ENCODE results near the gene CHST11. TPM values are rescaled to one million over a fixed set of nuclear protein-coding genes. Genes with fewer than 3 reads are reported as not detected.

Gene CHST11
- total and polyA plus RNA-seq, 9 donors: 4.0 to 39.9 (median 20.1) TPM

- no peaks in the 10 kb centered on the region for H3K27me3 ChIP-seq
- peaks cover 3% of the 10 kb centered on the region for H3K4me1 ChIP-seq (ENCODE audit: insufficient read depth)
- no peaks in the 10 kb centered on the region for H3K9me3 ChIP-seq
- DNase-seq: peak; percentile 35 to 61 (median 37)
- H3K4me3 ChIP-seq: no peak overlapping the region
- WGBS, 3 donors: 51 to 58% (median 53%) methylated on average over 19 of the region's 19 CpGs
- peak; percentile 14 to 37 (median 24) for TF ChIP-seq CTCF (IDR thresholded peaks at IDR 0.05)
- no peak for TF ChIP-seq POLR2A (IDR thresholded peaks at IDR 0.05)
- intact Hi-C loops (cut with DNase I): no loop called here
- H3K27ac ChIP-seq: no peak overlapping the region
- no peaks in the 10 kb centered on the region for H3K36me3 ChIP-seq
These were observed 333.8 kb downstream of the CHST11 start for GRCh38 chr12:104790296-104791125.

- TF ChIP-seq POLR2A (IDR thresholded peaks at IDR 0.05) (no peak), EP300 (IDR thresholded peaks at IDR 0.05) (no peak), CTCF (IDR thresholded peaks at IDR 0.05) (no peak)
- no peaks in the 10 kb centered on the region for H3K9me3 ChIP-seq
- H3K27ac ChIP-seq: no peak overlapping the region
- DNase-seq: no peak
- no peaks in the 10 kb centered on the region for H3K36me3 ChIP-seq
- H3K4me1 ChIP-seq (ENCODE audit: insufficient read depth): peaks cover 1% of the 10 kb centered on the region
- intact Hi-C loops (cut with DNase I): no loop called here
- H3K4me3 ChIP-seq: no peak overlapping the region
- WGBS, 3 donors: 63 to 85% (median 82%) methylated on average over 4 of the region's 4 CpGs
- no peaks in the 10 kb centered on the region for H3K27me3 ChIP-seq
These were observed 335.8 kb downstream of the CHST11 start for GRCh38 chr12:104792570-104792969.

- H3K36me3 ChIP-seq: no peaks in the 10 kb centered on the region
- H3K4me3 ChIP-seq: no peak overlapping the region
- intact Hi-C loops (cut with DNase I): no loop called here
- no peaks in the 10 kb centered on the region for H3K9me3 ChIP-seq
- DNase-seq: peak in 2 of 5 donors; percentile 47 to 52
- H3K4me1 ChIP-seq (ENCODE audit: insufficient read depth): peaks cover 1% of the 10 kb centered on the region
- TF ChIP-seq CTCF (IDR thresholded peaks at IDR 0.05) (no peak), POLR2A (IDR thresholded peaks at IDR 0.05) (no peak), EP300 (IDR thresholded peaks at IDR 0.05) (no peak)
- H3K27me3 ChIP-seq: no peaks in the 10 kb centered on the region
- 17 to 26% (median 18%) methylated on average over 3 of the region's 3 CpGs for WGBS, 3 donors
- H3K27ac ChIP-seq: no peak overlapping the region
These were observed 336.5 kb downstream of the CHST11 start for GRCh38 chr12:104793285-104793684.

- Histone ChIP-seq H3K9me3 (no peaks in the 10 kb centered on the region), H3K4me3 (no peak overlapping the region), H3K27me3 (no peaks in the 10 kb centered on the region), H3K4me1 (ENCODE audit: insufficient read depth) (peaks cover 1% of the 10 kb centered on the region), H3K27ac (no peak overlapping the region), H3K36me3 (no peaks in the 10 kb centered on the region)
- intact Hi-C loops (cut with DNase I): no loop called here
- no peak for TF ChIP-seq POLR2A (IDR thresholded peaks at IDR 0.05)
- TF ChIP-seq CTCF (IDR thresholded peaks at IDR 0.05): no peak
- no peak for TF ChIP-seq EP300 (IDR thresholded peaks at IDR 0.05)
- no peak for DNase-seq
- 95 to 98% (median 96%) methylated on average over 1 of the region's 1 CpG for WGBS, 3 donors
These were observed 337.2 kb downstream of the CHST11 start for GRCh38 chr12:104793968-104794367.

All from ovary (tissue), 9 donors.